Activated CD4-positive, alpha-beta T cell treated with anti-CD3 and anti-CD28 coated beads, Interleukin-2, amount 10 ng/mL, durations not matched to agents 24 days and 14 days (primary cell): ENCODE measurements around the gene PLSCR2. TPM values are rescaled to one million over a fixed set of nuclear protein-coding genes. Genes with fewer than 3 reads are reported as not detected.
"Not testable (repeated sequence)": the region's sequence is repeated elsewhere in the genome, so short reads cannot be mapped to it uniquely, and the experiment has no call there.

Experiments
- DNase-seq: peaks from one replicate; pipeline ENCODE4 v3.0.0; 2022
- H3K27ac Mint-ChIP-seq: one replicate; pipeline ENCODE4 v1.8.0; 2022; ENCODE audit warnings: mild to moderate bottlenecking, mixed read lengths
- H3K27me3 Mint-ChIP-seq: one replicate; pipeline ENCODE4 v1.8.0; 2022; ENCODE audit warnings: mixed read lengths
- H3K36me3 Mint-ChIP-seq: one replicate; pipeline ENCODE4 v1.8.0; 2022; ENCODE audit warnings: low read depth, mild to moderate bottlenecking, mixed read lengths
- H3K4me1 Mint-ChIP-seq: one replicate; pipeline ENCODE4 v1.8.0; 2021; ENCODE audit warnings: mixed read lengths
- H3K4me3 Mint-ChIP-seq: one replicate; pipeline ENCODE4 v1.8.0; 2022; ENCODE audit warnings: mild to moderate bottlenecking, moderate library complexity, mixed read lengths
- H3K9me3 Mint-ChIP-seq: one replicate; pipeline ENCODE4 v1.8.0; 2021; ENCODE audit warnings: mixed read lengths
- intact Hi-C: fragments of 100-400 bp; cut with micrococcal nuclease; formaldehyde crosslinking; loops from one replicate; pipeline ENCODE4 v1.15.1; 2023
- total RNA-seq: library from RNA; stranded (reverse); gene quantifications from 2 replicates; pipeline ENCODE4 v1.2.3, GENCODE V29; 2022

Gene PLSCR2
- total RNA-seq, 1 donor from 2014 or later: not detected

- Mint-ChIP-seq H3K27ac (no peak overlapping the region), H3K4me3 (no peak overlapping the region), H3K9me3 (no peaks in the 10 kb centered on the region), H3K36me3 (no peaks in the 10 kb centered on the region), H3K4me1 (no peaks in the 10 kb centered on the region), H3K27me3 (peaks cover 12% of the 10 kb centered on the region)
- intact Hi-C loops: no loop called here
- no peak for DNase-seq
Measured at GRCh38 chr3:146421819-146422759, 47.3 kb downstream of the PLSCR2 start.

- Mint-ChIP-seq H3K4me3 (no peak overlapping the region), H3K27ac (no peak overlapping the region), H3K4me1 (no peaks in the 10 kb centered on the region), H3K9me3 (no peaks in the 10 kb centered on the region), H3K27me3 (peaks cover 6% of the 10 kb centered on the region), H3K36me3 (no peaks in the 10 kb centered on the region)
- intact Hi-C loops: no loop called here
- no peak for DNase-seq
Measured at GRCh38 chr3:146416366-146416765, 53.0 kb downstream of the PLSCR2 start.

GRCh38 chr3:146414010-146414409 lies 55.4 kb downstream of the PLSCR2 start:
- peaks cover 4% of the 10 kb centered on the region for H3K9me3 Mint-ChIP-seq
- H3K36me3 Mint-ChIP-seq: no peaks in the 10 kb centered on the region
- H3K27me3 Mint-ChIP-seq: peaks cover 5% of the 10 kb centered on the region
- DNase-seq: no peak
- intact Hi-C loops: no loop called here
- no peak overlapping the region for H3K27ac Mint-ChIP-seq
- H3K4me3 Mint-ChIP-seq: no peak overlapping the region
- no peaks in the 10 kb centered on the region for H3K4me1 Mint-ChIP-seq

GRCh38 chr3:146412711-146413110 lies 56.6 kb downstream of the PLSCR2 start:
- H3K36me3 Mint-ChIP-seq, H3K27ac Mint-ChIP-seq, intact Hi-C loops, H3K4me3 Mint-ChIP-seq, H3K27me3 Mint-ChIP-seq, DNase-seq, H3K9me3 Mint-ChIP-seq, H3K4me1 Mint-ChIP-seq: not testable (repeated sequence)

GRCh38 chr3:146407956-146408355 lies 61.4 kb downstream of the PLSCR2 start:
- H3K4me3 Mint-ChIP-seq: no peak overlapping the region
- H3K27ac Mint-ChIP-seq: no peak overlapping the region
- no peak for DNase-seq
- H3K4me1 Mint-ChIP-seq: no peaks in the 10 kb centered on the region
- H3K27me3 Mint-ChIP-seq: no peaks in the 10 kb centered on the region
- no peaks in the 10 kb centered on the region for H3K36me3 Mint-ChIP-seq
- intact Hi-C loops: no loop called here
- peaks cover 7% of the 10 kb centered on the region for H3K9me3 Mint-ChIP-seq

- Mint-ChIP-seq H3K4me3 (no peak overlapping the region), H3K9me3 (peaks cover 7% of the 10 kb centered on the region), H3K27ac (no peak overlapping the region), H3K27me3 (peaks cover 3% of the 10 kb centered on the region), H3K4me1 (no peaks in the 10 kb centered on the region), H3K36me3 (no peaks in the 10 kb centered on the region)
- no peak for DNase-seq
- intact Hi-C loops: no loop called here
Measured at GRCh38 chr3:146404436-146404835, 64.9 kb downstream of the PLSCR2 start.

GRCh38 chr3:146403792-146404191 lies 65.6 kb downstream of the PLSCR2 start:
- intact Hi-C loops: no loop called here
- DNase-seq: no peak
- Mint-ChIP-seq H3K27me3 (peaks cover 3% of the 10 kb centered on the region), H3K27ac (no peak overlapping the region), H3K36me3 (no peaks in the 10 kb centered on the region), H3K4me1 (no peaks in the 10 kb centered on the region), H3K9me3 (peaks cover 3% of the 10 kb centered on the region), H3K4me3 (no peak overlapping the region)

- no peak overlapping the region for H3K27ac Mint-ChIP-seq
- intact Hi-C loops: no loop called here
- H3K9me3 Mint-ChIP-seq: no peaks in the 10 kb centered on the region
- peaks cover 5% of the 10 kb centered on the region for H3K27me3 Mint-ChIP-seq
- no peaks in the 10 kb centered on the region for H3K4me1 Mint-ChIP-seq
- H3K4me3 Mint-ChIP-seq: no peak overlapping the region
- H3K36me3 Mint-ChIP-seq: no peaks in the 10 kb centered on the region
- no peak for DNase-seq
Measured at GRCh38 chr3:146396792-146397191, 72.6 kb downstream of the PLSCR2 start.

GRCh38 chr3:146395164-146395563 lies 74.2 kb downstream of the PLSCR2 start:
- Mint-ChIP-seq H3K27ac (no peak overlapping the region), H3K4me1 (no peaks in the 10 kb centered on the region), H3K9me3 (no peaks in the 10 kb centered on the region), H3K4me3 (no peak overlapping the region), H3K36me3 (no peaks in the 10 kb centered on the region), H3K27me3 (peaks cover 5% of the 10 kb centered on the region)
- intact Hi-C loops: no loop called here
- DNase-seq: no peak

GRCh38 chr3:146390957-146391356 lies 78.4 kb downstream of the PLSCR2 start:
- intact Hi-C loops: no loop called here
- Mint-ChIP-seq H3K9me3 (no peaks in the 10 kb centered on the region), H3K27ac (no peak overlapping the region), H3K36me3 (no peaks in the 10 kb centered on the region), H3K27me3 (peaks cover 4% of the 10 kb centered on the region), H3K4me3 (no peak overlapping the region), H3K4me1 (no peaks in the 10 kb centered on the region)
- no peak for DNase-seq

GRCh38 chr3:146390006-146390772 lies 79.2 kb downstream of the PLSCR2 start:
- H3K9me3 Mint-ChIP-seq: no peaks in the 10 kb centered on the region
- intact Hi-C loops: no loop called here
- H3K4me1 Mint-ChIP-seq: no peaks in the 10 kb centered on the region

GRCh38 chr3:146387566-146387965 lies 81.8 kb downstream of the PLSCR2 start:
- H3K9me3 Mint-ChIP-seq: no peaks in the 10 kb centered on the region
- H3K4me1 Mint-ChIP-seq: no peaks in the 10 kb centered on the region
- no peaks in the 10 kb centered on the region for H3K36me3 Mint-ChIP-seq
- no peak overlapping the region for H3K27ac Mint-ChIP-seq
- no peak overlapping the region for H3K4me3 Mint-ChIP-seq
- intact Hi-C loops: no loop called here
- DNase-seq: no peak
- H3K27me3 Mint-ChIP-seq: peaks cover 5% of the 10 kb centered on the region

More at GRCh38 chr3:146390006-146390772, 79.2 kb downstream of the PLSCR2 start:
- Mint-ChIP-seq H3K27ac (no peak overlapping the region), H3K27me3 (peaks cover 4% of the 10 kb centered on the region), H3K4me3 (no peak overlapping the region), H3K36me3 (no peaks in the 10 kb centered on the region)
- no peak for DNase-seq

- Mint-ChIP-seq H3K27ac (no peak overlapping the region), H3K27me3 (peaks cover 5% of the 10 kb centered on the region), H3K4me3 (no peak overlapping the region), H3K4me1 (no peaks in the 10 kb centered on the region), H3K36me3 (no peaks in the 10 kb centered on the region), H3K9me3 (no peaks in the 10 kb centered on the region)
- no peak for DNase-seq
- intact Hi-C loops: no loop called here
Measured at GRCh38 chr3:146386936-146387335, 82.4 kb downstream of the PLSCR2 start.

GRCh38 chr3:146384786-146385185 lies 84.6 kb downstream of the PLSCR2 start:
- Mint-ChIP-seq H3K27me3 (peaks cover 5% of the 10 kb centered on the region), H3K27ac (no peak overlapping the region)

More at GRCh38 chr3:146384786-146385185, 84.6 kb downstream of the PLSCR2 start:
- intact Hi-C loops: no loop called here
- no peak for DNase-seq
- no peaks in the 10 kb centered on the region for H3K9me3 Mint-ChIP-seq
- no peaks in the 10 kb centered on the region for H3K36me3 Mint-ChIP-seq
- no peaks in the 10 kb centered on the region for H3K4me1 Mint-ChIP-seq
- H3K4me3 Mint-ChIP-seq: no peak overlapping the region
